Skeletal muscle tissue (tissue), 4 donors: ENCODE results near the gene CCDC170. TPM values are rescaled to one million over a fixed set of nuclear protein-coding genes. Genes with fewer than 3 reads are reported as not detected.
A peak's percentile ranks its signal among the peaks of the same experiment; 100 is the strongest.
"Not testable (repeated sequence)": the region's sequence is repeated elsewhere in the genome, so short reads cannot be mapped to it uniquely, and the experiment has no call there.

Source experiments
- H3K27ac ChIP-seq: one replicate; pipeline ENCODE4 v1.7.0; 2013; ENCODE audit warnings: mild to moderate bottlenecking, low read depth, low read length, inconsistent platforms
- H3K27me3 ChIP-seq, 3 donors: one replicate each; pipeline ENCODE4 v1.7.0; 2013; ENCODE audit warnings: low read length in 3 of 3; ENCODE audit not compliant: control insufficient read depth in 3 of 3, insufficient read depth in 3 of 3
- H3K36me3 ChIP-seq, 3 donors: one replicate each; pipeline ENCODE4 v1.7.0; 2013; ENCODE audit warnings: low read length in 3 of 3; ENCODE audit not compliant: control insufficient read depth in 3 of 3, insufficient read depth in 3 of 3
- H3K4me1 ChIP-seq, 3 donors: one replicate each; pipeline ENCODE4 v1.7.0; 2013; ENCODE audit warnings: low read length in 3 of 3, mild to moderate bottlenecking in 3 of 3; ENCODE audit not compliant: control insufficient read depth in 3 of 3, insufficient read depth in 3 of 3
- H3K4me3 ChIP-seq, 3 donors: one replicate each; pipeline ENCODE4 v1.7.0; 2013; ENCODE audit warnings: low read length in 3 of 3
- H3K9ac ChIP-seq, 3 donors: one replicate each; pipeline ENCODE4 v1.7.0; 2013; ENCODE audit warnings: low read length in 3 of 3, mild to moderate bottlenecking in 3 of 3, moderate library complexity in 2 of 3, low read depth in 1 of 3
- H3K9me3 ChIP-seq, 3 donors: one replicate each; pipeline ENCODE4 v1.7.0; 2013; ENCODE audit warnings: low read length in 3 of 3; ENCODE audit not compliant: control insufficient read depth in 3 of 3
- total RNA-seq: library from RNA; depleted of rRNA; stranded (reverse); fragments of >200 nt; gene quantifications from one replicate; pipeline ENCODE4 v1.2.3, GENCODE V29; 2014
- donor health status: Osteomylitis.

Gene CCDC170, protein sequence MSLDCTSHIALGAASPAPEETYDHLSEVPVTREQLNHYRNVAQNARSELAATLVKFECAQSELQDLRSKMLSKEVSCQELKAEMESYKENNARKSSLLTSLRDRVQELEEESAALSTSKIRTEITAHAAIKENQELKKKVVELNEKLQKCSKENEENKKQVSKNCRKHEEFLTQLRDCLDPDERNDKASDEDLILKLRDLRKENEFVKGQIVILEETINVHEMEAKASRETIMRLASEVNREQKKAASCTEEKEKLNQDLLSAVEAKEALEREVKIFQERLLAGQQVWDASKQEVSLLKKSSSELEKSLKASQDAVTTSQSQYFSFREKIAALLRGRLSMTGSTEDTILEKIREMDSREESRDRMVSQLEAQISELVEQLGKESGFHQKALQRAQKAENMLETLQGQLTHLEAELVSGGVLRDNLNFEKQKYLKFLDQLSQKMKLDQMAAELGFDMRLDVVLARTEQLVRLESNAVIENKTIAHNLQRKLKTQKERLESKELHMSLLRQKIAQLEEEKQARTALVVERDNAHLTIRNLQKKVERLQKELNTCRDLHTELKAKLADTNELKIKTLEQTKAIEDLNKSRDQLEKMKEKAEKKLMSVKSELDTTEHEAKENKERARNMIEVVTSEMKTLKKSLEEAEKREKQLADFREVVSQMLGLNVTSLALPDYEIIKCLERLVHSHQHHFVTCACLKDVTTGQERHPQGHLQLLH
- 1.0 TPM for total RNA-seq

DNA sequence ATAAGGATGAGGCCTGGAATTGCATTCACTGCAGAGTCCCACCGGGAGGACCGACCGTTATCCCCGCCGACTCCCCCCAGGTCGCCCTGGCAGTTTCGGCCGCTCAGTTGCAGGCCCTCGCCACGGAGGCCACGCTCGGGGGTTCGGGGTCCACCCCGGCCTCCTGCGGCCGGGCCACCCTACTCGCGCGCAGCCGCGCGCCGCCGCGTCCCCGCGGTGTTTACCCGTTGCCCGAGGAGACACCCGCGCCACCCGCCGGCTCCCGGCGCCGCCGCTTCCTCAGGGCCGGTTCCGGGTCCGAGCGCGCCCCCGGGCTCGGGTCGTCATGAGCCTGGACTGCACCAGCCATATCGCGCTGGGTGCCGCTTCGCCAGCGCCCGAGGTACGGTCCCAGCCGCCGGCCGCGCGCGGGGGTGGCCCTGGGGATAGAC lies at the start of gene CCDC170:
Gene CCDC170 (plus strand): TSS at position 214 of the 431 bp plus-strand sequence. CDS start 112 bp downstream, at position 326.
- H3K36me3 ChIP-seq, result no peaks in the 10 kb centered on the region
- H3K27me3 ChIP-seq, result peaks cover 7 to 32% (median 23%) of the 10 kb centered on the region in 3 donors
- no peaks in the 10 kb centered on the region for H3K9me3 ChIP-seq
- H3K27ac ChIP-seq, result peak within 1 kb of the TSS; percentile 62
- H3K4me3 ChIP-seq, result peak within 1 kb of the TSS; percentile 76 to 82 (median 77)
- H3K9ac ChIP-seq, result peak within 1 kb of the TSS; percentile 65 to 69 (median 67)
- H3K4me1 ChIP-seq, result peaks cover 13 to 16% (median 15%) of the 10 kb centered on the region in 3 donors

DNA sequence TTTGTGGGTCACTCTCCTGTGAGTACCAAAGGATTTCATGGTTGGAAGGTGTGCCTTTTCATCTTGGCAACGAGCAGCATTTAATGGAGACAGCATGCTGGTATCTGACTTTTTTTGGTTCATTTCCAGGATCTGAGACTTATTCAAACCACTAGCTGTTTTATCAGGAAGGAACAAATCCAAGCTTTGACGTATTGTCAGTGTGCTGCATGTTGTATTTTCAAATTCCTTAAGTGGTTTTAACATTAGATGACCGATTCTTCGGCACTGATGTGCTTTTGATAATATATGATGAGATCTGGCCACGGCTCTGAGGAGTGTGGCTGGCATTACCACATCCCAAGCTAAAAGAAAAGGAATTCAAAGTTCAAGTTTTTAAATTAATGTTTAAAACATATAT lies 48.3 kb upstream of the CCDC170 start:
- H3K4me3 ChIP-seq, result no peak overlapping the region
- H3K9me3 ChIP-seq, result no peaks in the 10 kb centered on the region
- H3K27ac ChIP-seq, result peak overlapping the region; percentile 48
- H3K9ac ChIP-seq, result no peak overlapping the region
- H3K4me1 ChIP-seq, result peaks cover 0 to 14% (median 3%) of the 10 kb centered on the region in 3 donors
- no peaks in the 10 kb centered on the region for H3K27me3 ChIP-seq
- H3K36me3 ChIP-seq, result no peaks in the 10 kb centered on the region

DNA sequence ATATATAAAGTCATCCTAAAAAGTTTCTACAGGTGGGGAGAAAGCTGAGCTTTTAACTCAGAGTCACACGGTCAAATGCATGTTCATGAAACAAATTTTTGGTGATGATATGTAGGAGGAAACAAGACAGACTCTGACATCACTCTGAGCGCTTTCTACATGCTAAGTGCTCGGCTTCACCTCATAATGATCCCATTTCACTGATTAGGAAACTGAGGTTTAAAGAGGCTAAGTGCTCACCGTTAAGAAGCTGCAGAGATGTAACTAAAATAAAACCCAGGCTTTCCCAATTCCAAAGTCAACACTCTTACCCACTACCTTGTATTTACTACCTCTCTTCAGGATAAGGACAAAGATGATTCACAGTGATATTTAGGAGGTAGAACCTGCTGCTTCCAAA lies 46.6 kb upstream of the CCDC170 start:
- Histone ChIP-seq H3K27ac (peak overlapping the region; percentile 48), H3K9me3 (no peaks in the 10 kb centered on the region), H3K9ac (no peak overlapping the region), H3K4me3 (no peak overlapping the region), H3K36me3 (no peaks in the 10 kb centered on the region), H3K27me3 (no peaks in the 10 kb centered on the region), H3K4me1 (peaks cover 0 to 22% (median 7%) of the 10 kb centered on the region in 3 donors)

DNA sequence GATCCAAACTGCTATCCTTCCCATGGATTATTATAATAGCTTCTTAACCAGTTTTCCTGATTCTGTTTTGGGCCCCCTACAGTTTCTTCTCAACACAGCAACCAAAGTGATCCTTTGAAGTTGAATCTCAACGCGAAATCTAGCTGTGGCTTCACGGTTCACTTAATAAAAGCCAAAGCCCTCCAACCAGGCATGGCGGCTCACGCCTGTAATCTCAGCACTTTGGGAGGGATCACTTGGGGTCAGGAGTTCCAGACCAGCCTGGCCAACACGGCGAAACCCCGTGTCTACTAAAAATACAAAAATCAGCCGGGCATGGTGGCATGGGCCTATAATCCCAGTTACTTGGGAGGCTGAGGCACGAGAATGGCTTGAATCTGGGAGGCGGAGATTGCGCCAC lies 45.2 kb upstream of the CCDC170 start:
- Histone ChIP-seq H3K4me3 (no peak overlapping the region), H3K4me1 (peaks cover 3 to 22% (median 12%) of the 10 kb centered on the region in 3 donors)

DNA sequence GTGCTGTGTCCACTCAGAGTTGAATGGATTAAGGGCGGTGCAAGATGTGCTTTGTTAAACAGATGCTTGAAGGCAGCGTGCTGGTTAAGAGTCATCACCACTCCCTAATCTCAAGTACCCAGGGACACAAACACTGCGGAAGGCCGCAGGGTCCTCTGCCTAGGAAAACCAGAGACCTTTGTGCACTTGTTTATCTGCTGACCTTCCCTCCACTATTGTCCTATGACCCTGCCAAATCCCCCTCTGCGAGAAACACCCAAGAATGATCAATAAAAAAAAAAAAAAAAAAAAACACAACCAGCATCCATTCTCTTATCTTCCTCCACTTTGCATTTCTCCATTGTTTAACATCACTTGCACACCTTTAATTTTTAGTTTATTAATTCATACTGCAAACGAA lies 42.9 kb upstream of the CCDC170 start:
- Histone ChIP-seq H3K4me3 (peak overlapping the region; percentile 96 to 99 (median 97)), H3K4me1 (peaks cover 9 to 21% (median 14%) of the 10 kb centered on the region in 3 donors)
- not testable (repeated sequence) for H3K9ac ChIP-seq

More for the DNA sequence above, 45.2 kb upstream of the CCDC170 start:
- Histone ChIP-seq H3K27me3 (no peaks in the 10 kb centered on the region), H3K9ac (no peak overlapping the region), H3K36me3 (no peaks in the 10 kb centered on the region), H3K9me3 (no peaks in the 10 kb centered on the region), H3K27ac (no peak overlapping the region)

DNA sequence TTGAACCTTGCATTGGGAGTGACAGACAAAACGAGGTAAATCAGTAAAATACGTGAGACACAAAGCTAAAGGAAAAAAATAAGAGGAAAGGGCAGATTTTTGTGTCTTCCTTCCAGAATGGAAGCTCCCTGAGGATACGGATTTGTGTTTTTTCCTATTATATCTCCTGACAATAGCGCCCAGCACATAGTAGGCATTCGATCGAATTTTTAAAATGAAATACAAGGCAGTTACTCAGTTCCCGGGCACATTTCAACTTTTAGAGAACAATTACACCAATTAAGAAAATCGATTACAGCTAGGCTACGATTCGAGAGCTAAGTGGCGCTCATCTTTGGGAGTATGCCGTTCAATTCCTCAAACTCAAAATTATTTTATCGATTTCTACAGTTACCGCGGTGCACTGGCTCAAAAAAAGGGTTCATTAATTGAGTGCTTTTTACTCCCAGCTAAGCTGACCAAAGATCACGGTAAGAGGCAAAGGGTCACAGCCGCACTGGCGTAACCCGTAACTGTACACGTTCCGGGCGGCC lies 42.3 kb upstream of the CCDC170 start:
- Histone ChIP-seq H3K4me3 (peak overlapping the region; percentile 96 to 99 (median 97)), H3K9me3 (no peaks in the 10 kb centered on the region), H3K9ac (peak overlapping the region; percentile 87 to 94 (median 89)), H3K4me1 (peaks cover 9 to 19% (median 9%) of the 10 kb centered on the region in 3 donors), H3K27me3 (no peaks in the 10 kb centered on the region), H3K27ac (peak overlapping the region; percentile 91), H3K36me3 (no peaks in the 10 kb centered on the region)

More for the DNA sequence above, 42.9 kb upstream of the CCDC170 start:
- H3K9me3 ChIP-seq, H3K27me3 ChIP-seq, H3K27ac ChIP-seq, H3K36me3 ChIP-seq: not testable (repeated sequence)

DNA sequence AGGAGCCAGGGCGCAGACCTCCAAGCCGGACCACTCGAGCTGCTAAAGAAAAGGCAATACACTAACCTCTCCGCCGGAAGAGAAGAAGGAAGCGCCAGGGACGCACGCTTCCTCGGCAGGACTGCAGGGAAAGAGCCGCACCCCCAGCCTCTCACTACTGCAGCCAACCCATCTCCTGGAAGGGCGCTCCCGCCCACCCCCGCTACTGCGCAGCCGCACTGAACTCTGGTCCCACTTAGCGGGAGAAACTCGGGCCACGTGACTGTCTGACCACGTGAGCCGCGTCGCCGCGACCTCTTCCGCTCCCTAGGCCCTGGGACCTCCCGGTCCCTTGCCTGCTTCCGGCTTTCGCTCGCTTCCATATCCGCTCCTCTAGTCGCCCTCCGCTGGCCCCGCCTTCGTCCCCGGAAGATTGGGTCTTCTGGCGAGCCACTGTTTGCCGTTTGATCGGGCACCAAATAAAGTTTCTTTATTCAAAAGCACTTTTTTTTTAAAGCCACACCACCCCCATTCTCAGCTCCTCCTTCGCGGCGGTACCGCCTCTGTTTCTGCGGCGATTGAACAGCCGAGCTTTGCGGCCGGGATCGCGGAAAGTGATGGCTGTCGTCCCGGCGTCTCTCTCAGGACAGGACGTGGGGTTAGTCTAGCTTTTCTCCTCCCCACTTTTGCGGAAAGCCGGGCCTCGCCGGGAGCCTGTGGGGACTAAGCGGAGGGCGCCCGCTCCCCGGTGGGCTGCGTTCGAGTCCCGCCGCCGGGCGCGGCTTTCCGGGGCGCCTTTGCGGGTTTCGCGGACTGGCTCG lies 41.7 kb upstream of the CCDC170 start, which contains the start of gene RMND1:
Gene RMND1 (minus strand): TSS at position 177 of the 800 bp plus-strand sequence. CDS start 6,315 bp downstream, outside the sequence.
- Histone ChIP-seq H3K27ac (peak within 1 kb of the TSS; percentile 91), H3K9ac (peak within 1 kb of the TSS; percentile 87 to 94 (median 92)), H3K4me1 (peaks cover 9 to 19% (median 9%) of the 10 kb centered on the region in 3 donors), H3K9me3 (no peaks in the 10 kb centered on the region), H3K36me3 (peaks cover 0 to 3% (median 0%) of the 10 kb centered on the region in 3 donors), H3K27me3 (no peaks in the 10 kb centered on the region), H3K4me3 (peak within 1 kb of the TSS; percentile 96 to 99 (median 97))

DNA sequence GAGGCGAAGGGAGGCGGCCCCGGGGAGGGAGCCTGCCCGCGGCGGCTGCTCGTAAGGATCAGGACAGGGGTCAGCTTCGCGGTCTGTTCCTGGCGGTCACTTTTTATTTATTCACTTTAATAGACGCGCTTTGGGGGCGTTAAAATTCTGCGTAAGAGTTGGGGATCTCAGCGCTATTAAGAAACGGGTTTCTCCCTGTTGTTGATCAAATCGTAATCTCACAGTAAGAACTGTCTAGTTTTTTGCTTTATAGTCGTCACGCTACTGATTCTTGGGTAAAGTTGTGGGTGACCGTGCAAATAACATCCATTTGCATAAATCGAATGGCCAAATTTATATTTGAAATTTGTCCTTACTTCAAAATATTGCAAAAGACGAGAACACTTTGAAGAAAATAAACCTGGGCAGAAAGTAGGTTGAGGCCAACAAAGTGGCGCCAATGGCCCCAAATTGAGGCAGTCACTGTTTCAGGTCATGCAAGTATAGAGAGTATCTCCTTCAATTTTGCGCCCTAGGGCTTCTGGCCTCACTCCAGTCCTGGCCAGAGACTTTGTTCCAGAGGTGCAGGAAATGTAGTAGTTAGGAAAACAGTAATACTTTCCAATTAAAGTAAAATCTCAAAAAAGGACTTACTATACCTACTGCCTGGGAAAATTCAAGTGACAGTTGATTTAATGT lies 40.9 kb upstream of the CCDC170 start:
- peak overlapping the region; percentile 85 to 99 (median 97) for H3K4me3 ChIP-seq
- peak overlapping the region; percentile 85 to 94 (median 92) for H3K9ac ChIP-seq
- H3K4me1 ChIP-seq, result peaks cover 9 to 19% (median 9%) of the 10 kb centered on the region in 3 donors
- peak overlapping the region; percentile 91 for H3K27ac ChIP-seq
- peaks cover 0 to 3% (median 0%) of the 10 kb centered on the region in 3 donors for H3K36me3 ChIP-seq
- H3K27me3 ChIP-seq, result no peaks in the 10 kb centered on the region
- no peaks in the 10 kb centered on the region for H3K9me3 ChIP-seq
